HG02981 (cell line): ENCODE measurements around the gene TMEM222.
A peak's percentile ranks its signal among the peaks of the same experiment; 100 is the strongest.

Experiments used
- ATAC-seq: cut with Tn5 transposase; IDR thresholded peaks from one replicate; pipeline ENCODE4 v1.9.1; 2021; ENCODE audit warnings: mild to moderate bottlenecking, moderate library complexity; ENCODE audit not compliant: unreplicated experiment

The TMEM222 gene

GRCh38 chr1:27341525-27342252 is 19.7 kb downstream of the TMEM222 start, which contains the start of gene SYTL1:
Gene SYTL1, plus strand, starts transcription at chr1:27342022. Its CDS starts 3,313 bp downstream, at chr1:27345335.
- peak; percentile 38 for ATAC-seq

GRCh38 chr1:27342391-27342777 is 20.4 kb downstream of the TMEM222 start:
- no peak for ATAC-seq

- ATAC-seq: no peak
These were observed 21.0 kb downstream of the TMEM222 start for GRCh38 chr1:27342778-27343638.

- no peak for ATAC-seq
These were observed 21.7 kb downstream of the TMEM222 start for GRCh38 chr1:27343639-27344025.

GRCh38 chr1:27345272-27345671 is 23.3 kb downstream of the TMEM222 start:
- ATAC-seq: no peak

- no peak for ATAC-seq
These were observed 24.4 kb downstream of the TMEM222 start for GRCh38 chr1:27346357-27346756.

- ATAC-seq: no peak
These were observed 25.1 kb downstream of the TMEM222 start for GRCh38 chr1:27346991-27347624.

- no peak for ATAC-seq
These were observed 27.2 kb downstream of the TMEM222 start for GRCh38 chr1:27348861-27349783.

- no peak for ATAC-seq
These were observed 28.1 kb downstream of the TMEM222 start for GRCh38 chr1:27349784-27350662.

- no peak for ATAC-seq
These were observed 28.9 kb downstream of the TMEM222 start for GRCh38 chr1:27350663-27351540.

- ATAC-seq: no peak
These were observed 29.7 kb downstream of the TMEM222 start for GRCh38 chr1:27351541-27352107.

GRCh38 chr1:27353166-27353565 is 31.2 kb downstream of the TMEM222 start:
- no peak for ATAC-seq

- ATAC-seq: no peak
These were observed 31.7 kb downstream of the TMEM222 start for GRCh38 chr1:27353629-27354028.

GRCh38 chr1:27355683-27356082 is 33.7 kb downstream of the TMEM222 start:
- no peak for ATAC-seq

GRCh38 chr1:27356277-27356618 is 34.3 kb downstream of the TMEM222 start:
- ATAC-seq: no peak

- ATAC-seq: no peak
These were observed 34.8 kb downstream of the TMEM222 start for GRCh38 chr1:27356619-27357280.

- ATAC-seq: peak; percentile 51
These were observed 35.5 kb downstream of the TMEM222 start for GRCh38 chr1:27357281-27358037.
